Esophagus muscularis mucosa (tissue), 4 donors: ENCODE measurements around the gene SASH1. TPM values are rescaled to one million over a fixed set of nuclear protein-coding genes. Genes with fewer than 3 reads are reported as not detected.

ENCODE experiments used
- DNase-seq: peaks from one replicate; pipeline ENCODE4 v3.0.0-alpha.2; 2017; ENCODE audit errors: extremely low spot score
- H3K27ac ChIP-seq, 4 donors: fragments of 200-600 bp; sonication (generic); replicated peaks in 1 of 4; 1 replicate in 3 of 4; 2 replicates in 1 of 4; pipeline ENCODE4 v1.5.1; 2016 to 2019; ENCODE audit warnings: mild to moderate bottlenecking in 1 of 4
- H3K27me3 ChIP-seq, 4 donors: fragments of 200-600 bp; sonication (generic); one replicate each; pipeline versions ENCODE4 v1.5.1 to v1.6.0; 2016 to 2019
- H3K36me3 ChIP-seq, 4 donors: fragments of 200-600 bp; sonication (generic); one replicate each; pipeline ENCODE4 v1.5.1; 2016 to 2019
- H3K4me1 ChIP-seq, 4 donors: fragments of 200-600 bp; sonication (generic); one replicate each; pipeline ENCODE4 v1.5.1; 2016 to 2019
- H3K4me3 ChIP-seq, 4 donors: fragments of 200-600 bp; sonication (generic); 1 replicate in 2 of 4; 2 replicates in 2 of 4; pipeline ENCODE4 v1.5.1; 2016 to 2019; ENCODE audit warnings: mild to moderate bottlenecking in 4 of 4, moderate library complexity in 1 of 4
- H3K9me3 ChIP-seq, 4 donors: fragments of 200-600 bp; sonication (generic); 1 replicate in 3 of 4; 2 replicates in 1 of 4; pipeline ENCODE4 v1.5.1; 2016 to 2019
- CTCF ChIP-seq, 3 experiments: fragments of 200-600 bp in 2 of 3; fragments of 450-650 bp in 1 of 3; sonication (generic) in 2 of 3; IDR thresholded peaks; one replicate each; pipeline ENCODE4 v1.5.1; 2017 to 2019; ENCODE audit warnings: antibody characterized with exemption in 3 of 3, mild to moderate bottlenecking in 2 of 3, moderate library complexity in 1 of 3
- EP300 ChIP-seq: sonication (generic); formaldehyde crosslinking; IDR thresholded peaks from one replicate; pipeline ENCODE4 v1.6.1; 2017; ENCODE audit warnings: antibody characterized with exemption
- POLR2A ChIP-seq: fragments of 450-650 bp; IDR thresholded peaks from one replicate; pipeline ENCODE4 v1.6.1; 2017; ENCODE audit warnings: antibody characterized with exemption, moderate library complexity, mild to moderate bottlenecking, low read depth
- POLR2AphosphoS5 ChIP-seq, 2 donors: sonication (generic); formaldehyde crosslinking; IDR thresholded peaks; one replicate each; pipeline ENCODE4 v1.6.1; 2017; ENCODE audit warnings: antibody characterized with exemption in 2 of 2
- WGBS: methylation state at CpG from one replicate; pipeline ENCODE4 v1.1.5; 2018; 5-methylcytosine and 5-hydroxymethylcytosine counted together
- intact Hi-C: fragments of 100-400 bp; cut with DNase I; formaldehyde crosslinking; loops from one replicate; pipeline ENCODE4 v1.15.1; 2023
- total RNA-seq, 4 donors: library from RNA; depleted of rRNA; stranded (reverse); fragments of >200 nt; gene quantifications; one replicate each; pipeline versions ENCODE4 v1.1.0 to v1.2.1, GENCODE V29; 2016

The SASH1 gene
- total RNA-seq, 4 donors from 2014 or later: 56.5 to 86.6 (median 70.3) TPM

GRCh38 chr6:148339766-148340165 is 2.9 kb upstream of the SASH1 start:
- DNase-seq: no peak
- H3K4me1 ChIP-seq: peaks cover 22 to 32% (median 22%) of the 10 kb centered on the region in 4 donors
- no peak overlapping the region for H3K4me3 ChIP-seq
- no peak overlapping the region for H3K27ac ChIP-seq
- no peaks in the 10 kb centered on the region for H3K27me3 ChIP-seq
- no peaks in the 10 kb centered on the region for H3K9me3 ChIP-seq
- intact Hi-C loops: loop anchor here (5.0 kb wide), 1 partner anchor 123 kb away; no protein-coding TSS in a partner anchor
- TF ChIP-seq POLR2AphosphoS5 (IDR thresholded peaks at IDR 0.05) (no peak), POLR2A (no peak), EP300 (no peak), CTCF (IDR thresholded peaks at IDR 0.05) (no peak)
- no peaks in the 10 kb centered on the region for H3K36me3 ChIP-seq
- 100% methylated on average over 3 of the region's 5 CpGs for WGBS

GRCh38 chr6:148340586-148341297 is 1.9 kb upstream of the SASH1 start:
- intact Hi-C loops: loop anchor here (5.0 kb wide), 1 partner anchor 122 kb away; no protein-coding TSS in a partner anchor
- no peak overlapping the region for H3K4me3 ChIP-seq
- TF ChIP-seq EP300 (no peak), CTCF (IDR thresholded peaks at IDR 0.05) (no peak), POLR2A (no peak), POLR2AphosphoS5 (IDR thresholded peaks at IDR 0.05) (no peak)
- WGBS: 96% methylated on average over 9 of the region's 9 CpGs
- peaks cover 25 to 41% (median 32%) of the 10 kb centered on the region in 4 donors for H3K4me1 ChIP-seq
- H3K36me3 ChIP-seq: no peaks in the 10 kb centered on the region
- no peaks in the 10 kb centered on the region for H3K9me3 ChIP-seq
- no peaks in the 10 kb centered on the region for H3K27me3 ChIP-seq
- no peak overlapping the region for H3K27ac ChIP-seq
- no peak for DNase-seq

- no peak for DNase-seq
- Histone ChIP-seq H3K27me3 (no peaks in the 10 kb centered on the region), H3K4me3 (peak overlapping the region; percentile 71 to 78 (median 77)), H3K27ac (peak overlapping the region; percentile 76 to 88 (median 87)), H3K9me3 (no peaks in the 10 kb centered on the region), H3K4me1 (peaks cover 25 to 41% (median 37%) of the 10 kb centered on the region in 4 donors), H3K36me3 (no peaks in the 10 kb centered on the region)
- TF ChIP-seq CTCF (IDR thresholded peaks at IDR 0.05) (no peak), POLR2AphosphoS5 (IDR thresholded peaks at IDR 0.05) (no peak), EP300 (no peak), POLR2A (no peak)
- intact Hi-C loops: loop anchor here (5.0 kb wide), 1 partner anchor 120 kb away; no protein-coding TSS in a partner anchor
- 10% methylated on average over 8 of the region's 8 CpGs for WGBS
Measured at GRCh38 chr6:148342100-148342349, 613 bp upstream of the SASH1 start.

GRCh38 chr6:148343047-148343782 is 577 bp downstream of the SASH1 start:
- TF ChIP-seq POLR2A (no peak), CTCF (IDR thresholded peaks at IDR 0.05) (peak in 1 of 3 experiments; percentile 17)
- no peak for DNase-seq
- WGBS: 5% methylated on average over 16 of the region's 34 CpGs
- peak overlapping the region; percentile 71 to 78 (median 77) for H3K4me3 ChIP-seq
- intact Hi-C loops: loop anchor here (5.0 kb wide), 1 partner anchor 119 kb away; no protein-coding TSS in a partner anchor
- H3K27ac ChIP-seq: peak overlapping the region; percentile 76 to 88 (median 87)
- no peaks in the 10 kb centered on the region for H3K9me3 ChIP-seq
- peaks cover 25 to 41% (median 38%) of the 10 kb centered on the region in 4 donors for H3K4me1 ChIP-seq
- no peaks in the 10 kb centered on the region for H3K27me3 ChIP-seq
- no peaks in the 10 kb centered on the region for H3K36me3 ChIP-seq
